HG03432 (cell line): Measurements from ENCODE around the gene STK11.

Experiments
- ATAC-seq: cut with Tn5 transposase; IDR thresholded peaks from one replicate; pipeline ENCODE4 v1.9.1; 2021; ENCODE audit warnings: mild to moderate bottlenecking, moderate library complexity; ENCODE audit not compliant: unreplicated experiment

Gene STK11

DNA sequence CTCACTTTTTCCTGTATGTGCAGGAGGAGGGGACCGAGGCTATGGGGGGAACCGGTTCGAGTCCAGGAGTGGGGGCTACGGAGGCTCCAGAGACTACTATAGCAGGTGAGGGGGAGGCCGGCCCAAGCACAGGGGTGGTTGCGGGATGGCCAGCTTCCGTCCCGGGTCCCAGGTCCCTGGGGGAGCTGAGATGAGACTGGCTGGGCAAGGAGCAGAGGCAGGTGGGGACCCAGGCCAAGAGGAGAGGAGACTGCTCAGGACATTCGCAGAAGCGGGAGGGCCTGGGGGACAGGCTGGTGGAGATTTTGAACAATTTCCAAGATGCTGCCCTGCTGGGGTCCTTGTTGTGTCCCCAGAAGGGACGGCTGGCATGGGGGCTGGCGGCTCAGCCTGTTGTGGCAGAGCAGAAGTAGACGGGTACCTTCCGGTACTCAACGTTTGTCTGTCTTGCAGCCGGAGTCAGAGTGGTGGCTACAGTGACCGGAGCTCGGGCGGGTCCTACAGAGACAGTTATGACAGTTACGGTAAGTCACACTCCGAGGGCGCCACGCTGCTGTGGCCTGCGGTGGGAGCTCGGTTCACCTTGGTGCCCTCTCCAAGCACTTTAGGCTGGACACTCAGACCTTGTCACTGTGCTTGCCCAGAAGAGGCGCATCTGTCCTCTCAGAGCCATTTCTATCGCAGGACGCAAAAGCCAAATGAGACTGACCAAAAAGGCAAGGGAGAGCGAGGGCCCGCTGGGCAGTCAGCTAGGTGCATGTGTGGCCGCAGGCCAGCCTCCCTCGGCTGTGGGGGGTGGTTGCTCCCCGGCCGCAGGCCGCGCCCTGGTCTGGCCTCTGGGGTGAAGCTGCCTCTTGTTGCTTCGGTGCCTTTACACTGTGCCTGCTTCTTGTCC is 66.2 kb downstream of the STK11 start:
- no peak for ATAC-seq

DNA sequence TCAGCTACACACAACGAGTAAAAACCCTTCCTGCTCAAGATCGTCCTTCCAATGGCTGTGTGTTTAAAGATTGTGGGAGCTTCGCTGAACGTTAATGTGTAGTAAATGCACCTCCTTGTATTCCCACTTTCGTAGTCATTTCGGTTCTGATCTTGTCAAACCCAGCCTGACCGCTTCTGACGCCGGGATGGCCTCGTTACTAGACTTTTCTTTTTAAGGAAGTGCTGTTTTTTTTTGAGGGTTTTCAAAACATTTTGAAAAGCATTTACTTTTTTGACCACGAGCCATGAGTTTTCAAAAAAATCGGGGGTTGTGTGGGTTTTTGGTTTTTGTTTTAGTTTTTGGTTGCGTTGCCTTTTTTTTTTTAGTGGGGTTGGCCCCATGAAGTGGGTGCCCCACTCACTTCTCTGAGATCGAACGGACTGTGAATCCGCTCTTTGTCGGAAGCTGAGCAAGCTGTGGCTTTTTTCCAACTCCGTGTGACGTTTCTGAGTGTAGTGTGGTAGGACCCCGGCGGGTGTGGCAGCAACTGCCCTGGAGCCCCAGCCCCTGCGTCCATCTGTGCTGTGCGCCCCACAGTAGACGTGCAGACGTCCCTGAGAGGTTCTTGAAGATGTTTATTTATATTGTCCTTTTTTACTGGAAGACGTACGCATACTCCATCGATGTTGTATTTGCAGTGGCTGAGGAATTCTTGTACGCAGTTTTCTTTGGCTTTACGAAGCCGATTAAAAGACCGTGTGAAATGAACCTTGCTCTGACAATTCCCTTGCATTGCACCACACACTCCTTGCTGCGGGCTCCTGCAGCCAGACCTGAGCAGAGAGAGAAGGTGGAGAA is 67.1 kb downstream of the STK11 start:
- ATAC-seq = no peak

DNA sequence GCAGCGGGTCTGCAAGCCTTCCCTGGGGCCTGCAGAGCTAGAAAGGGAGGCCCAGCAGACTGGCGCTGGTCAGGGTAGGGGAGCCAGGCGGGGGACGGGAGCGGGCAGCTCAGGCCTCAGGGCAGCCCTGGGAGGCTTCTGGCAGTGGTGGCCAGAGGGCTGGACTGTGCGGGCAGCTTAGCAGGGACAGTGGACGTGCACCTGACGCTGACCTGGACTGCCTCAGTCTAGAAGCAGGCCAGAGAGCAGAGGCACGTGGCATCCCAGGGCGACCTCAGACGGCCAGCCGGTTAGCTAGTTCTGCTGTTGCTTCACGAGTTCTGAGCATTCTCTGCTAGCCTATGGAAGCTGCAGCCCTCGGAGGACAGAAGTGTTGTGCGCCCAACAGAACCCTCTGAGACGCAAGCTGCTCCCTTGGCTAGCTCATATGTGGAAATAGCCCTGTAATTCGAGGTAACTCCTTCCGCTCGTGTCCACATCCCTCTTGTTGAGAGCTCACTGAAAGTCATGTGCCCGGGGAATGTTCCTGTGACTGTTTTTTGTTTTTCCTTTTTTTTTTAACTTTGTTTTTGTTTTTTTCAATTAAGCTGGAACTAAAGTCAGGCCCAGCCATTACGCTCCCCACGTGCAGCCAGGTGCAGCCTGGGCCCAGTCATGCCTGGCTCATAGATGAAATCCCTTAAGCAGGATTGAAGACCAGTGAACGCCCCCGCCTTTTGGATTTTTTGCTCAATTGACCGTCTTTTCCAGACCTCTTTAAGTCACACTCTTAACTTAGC is 67.9 kb downstream of the STK11 start:
- ATAC-seq = no peak

DNA sequence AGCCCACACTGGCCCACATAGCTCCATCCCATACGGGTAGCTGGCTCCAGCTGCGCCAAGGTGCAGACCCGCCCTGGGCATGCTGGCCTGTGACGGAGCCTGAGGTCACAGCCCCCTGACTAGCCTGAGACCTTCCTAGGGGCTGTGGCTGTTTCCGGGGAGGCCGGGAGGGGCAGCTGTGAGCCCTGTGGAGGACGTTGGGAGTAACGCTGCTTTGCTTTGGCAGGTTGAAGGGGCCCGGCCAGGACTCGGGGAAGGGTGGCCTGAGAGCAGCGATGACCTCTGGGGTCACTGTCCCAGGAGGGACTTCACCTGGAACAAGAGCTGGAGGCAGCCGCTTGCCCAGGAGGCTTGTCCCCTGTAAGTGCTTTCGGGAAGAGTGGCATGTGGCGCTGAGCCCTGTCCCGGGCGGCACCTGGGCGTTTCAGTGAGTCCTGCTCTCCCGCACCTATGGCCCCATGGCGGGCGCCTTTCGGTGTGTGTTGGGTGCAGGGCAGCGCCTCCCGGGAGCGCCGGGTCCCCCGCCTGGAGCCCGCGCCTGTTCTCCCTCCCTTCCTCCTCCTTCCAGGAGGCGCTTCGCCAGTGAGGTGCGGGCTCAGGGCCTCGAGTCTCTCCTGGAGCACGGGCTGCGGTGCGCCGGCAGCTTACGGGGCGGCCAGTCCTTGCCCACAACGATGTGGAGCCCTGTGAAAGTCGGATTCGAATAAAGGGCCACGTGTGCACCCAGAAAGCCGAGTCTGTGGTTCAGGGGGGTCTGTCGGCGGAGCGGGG is 68.7 kb downstream of the STK11 start:
- ATAC-seq = no peak

DNA sequence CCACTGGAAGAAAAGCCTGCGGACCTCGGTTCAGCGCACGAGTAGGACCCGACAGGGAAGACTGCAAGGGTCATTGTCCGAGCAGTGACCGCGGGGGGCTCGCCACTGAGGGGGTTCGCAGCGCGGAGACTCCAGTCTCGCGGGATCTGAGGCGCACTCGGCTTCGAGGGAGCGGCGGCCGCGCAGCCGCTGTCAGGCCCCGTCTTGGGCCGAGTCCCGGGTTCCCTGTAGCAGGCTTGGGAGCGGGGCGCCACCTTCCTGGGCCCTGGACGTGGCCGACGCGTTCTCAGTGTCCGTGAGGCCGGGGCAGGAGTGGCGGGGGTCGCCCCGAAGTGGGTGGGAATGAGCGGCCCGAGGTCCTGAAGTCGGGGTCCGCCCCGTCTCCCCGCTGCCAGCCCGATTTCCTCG is 69.3 kb downstream of the STK11 start:
- no peak for ATAC-seq

DNA sequence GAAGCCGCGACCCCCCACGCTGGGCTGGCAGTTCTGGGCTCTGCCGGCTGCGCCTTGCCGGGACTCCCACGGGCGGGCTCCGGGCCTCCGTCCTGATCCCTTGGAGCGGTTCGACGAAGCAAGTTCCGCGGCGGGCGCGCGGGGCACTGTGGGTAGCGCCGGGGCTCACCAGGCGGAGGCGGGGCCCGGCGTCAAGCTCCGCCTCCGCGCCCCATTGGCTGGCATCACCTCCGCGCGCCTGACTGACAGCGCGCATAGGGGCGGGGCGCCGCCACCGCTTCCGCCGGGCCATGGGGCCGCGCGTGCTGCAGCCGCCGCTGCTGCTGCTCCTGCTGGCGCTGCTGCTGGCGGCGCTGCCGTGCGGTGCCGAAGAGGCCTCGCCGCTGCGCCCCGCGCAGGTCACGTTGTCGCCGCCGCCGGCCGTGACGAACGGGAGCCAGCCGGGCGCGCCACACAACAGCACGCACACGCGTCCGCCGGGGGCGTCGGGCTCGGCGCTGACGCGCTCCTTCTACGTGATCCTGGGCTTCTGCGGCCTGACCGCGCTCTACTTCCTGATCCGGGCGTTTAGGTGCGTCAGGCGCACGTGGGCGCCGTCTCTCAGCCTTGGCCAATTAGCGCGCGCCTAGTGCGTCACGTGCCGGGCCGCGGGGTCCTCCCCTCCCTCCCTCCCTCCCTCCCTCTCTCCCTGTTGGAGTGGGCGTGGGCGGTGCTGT is 69.8 kb downstream of the STK11 start, which contains the start of gene FAM174C:
Gene FAM174C (plus strand): TSS at position 271 of the 716 bp plus-strand sequence. CDS start 20 bp downstream, at position 291.
- peak; percentile 77 for ATAC-seq

DNA sequence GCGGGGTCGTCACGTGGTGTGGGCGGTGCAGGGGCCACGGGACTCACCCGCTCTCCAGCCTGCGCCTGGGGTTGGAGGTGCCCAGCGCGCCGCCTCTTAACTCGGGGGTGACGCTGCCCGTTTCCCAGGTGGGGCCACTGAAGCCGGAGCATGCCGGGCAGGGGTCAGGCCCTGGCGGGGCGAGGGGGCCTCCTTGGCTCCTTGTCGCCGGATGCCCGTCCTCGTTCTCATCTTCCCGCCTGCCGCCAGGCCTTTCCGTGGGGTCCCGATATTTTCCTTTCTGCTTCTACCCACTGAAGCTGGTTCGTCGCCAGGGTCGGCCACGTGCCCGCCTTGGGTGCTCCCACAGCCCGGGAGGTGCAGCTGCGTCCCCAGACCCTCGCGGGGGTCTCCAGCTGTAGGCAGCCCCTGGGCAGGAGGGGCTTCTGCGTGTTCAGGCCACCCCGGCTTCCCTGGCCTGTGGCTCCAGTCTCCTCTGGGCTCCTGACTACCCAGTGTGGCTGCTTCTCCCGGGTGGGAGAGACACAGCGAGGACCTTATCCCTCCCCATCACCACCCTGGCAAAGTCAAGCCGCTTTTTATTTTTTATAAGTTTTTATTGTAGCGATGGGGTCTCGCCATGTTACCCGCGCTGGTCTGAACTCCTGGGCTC is 70.5 kb downstream of the STK11 start:
- no peak for ATAC-seq

DNA sequence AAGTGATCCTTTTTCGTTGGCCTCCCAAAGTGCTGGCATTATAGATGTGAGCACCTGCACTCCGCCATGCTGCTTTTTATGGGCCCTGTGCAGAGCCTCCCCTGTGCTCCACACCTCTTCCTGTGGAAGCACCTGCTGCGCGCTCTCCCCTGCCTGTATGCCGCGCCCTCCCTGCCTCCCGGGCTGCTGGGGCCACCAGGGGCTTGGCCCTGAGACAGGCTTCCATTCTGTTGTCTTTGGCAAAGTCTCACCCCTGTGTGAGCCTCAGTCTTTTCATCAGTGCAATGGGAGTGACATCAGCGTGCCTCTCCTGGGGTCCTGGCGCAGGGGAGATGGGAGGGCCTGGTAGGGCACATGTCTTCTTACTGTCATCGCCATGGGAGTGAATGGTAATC is 71.0 kb downstream of the STK11 start:
- ATAC-seq = no peak

DNA sequence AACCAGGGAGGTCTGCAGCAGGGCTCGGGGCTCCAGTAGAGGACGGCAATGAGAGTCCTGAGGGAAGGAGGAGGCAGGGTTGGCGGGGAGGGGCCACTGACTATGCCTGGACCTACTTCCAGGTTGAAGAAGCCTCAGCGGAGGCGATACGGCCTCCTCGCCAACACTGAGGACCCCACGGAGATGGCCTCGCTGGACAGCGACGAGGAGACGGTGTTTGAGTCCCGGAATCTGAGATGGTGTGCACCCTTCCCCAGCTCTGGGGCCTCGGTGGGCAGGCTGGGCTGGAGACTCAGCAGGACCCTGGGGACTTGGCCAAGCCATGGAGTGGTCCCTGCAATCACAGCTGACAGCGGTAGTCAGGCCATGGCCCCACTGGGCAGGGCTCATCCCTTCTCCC is 71.5 kb downstream of the STK11 start:
- ATAC-seq = no peak
